Caco-2 (cell line): ENCODE measurements around the gene AMHR2. TPM values are rescaled to one million over a fixed set of nuclear protein-coding genes. Genes with fewer than 3 reads are reported as not detected.

Experiments
- BruUV-seq: library from RNA; stranded (reverse); fragments of 400-500 nt; replicated peaks from 2 replicates; lab custom pipeline; 2021; lab: Mats Ljungman, UMichigan
- CTCF ChIA-PET: fragments of 300-600 bp; sonication (Branson Sonifier 250); formaldehyde crosslinking; loops from one replicate; lab custom pipeline; 2022; ENCODE audit warnings: antibody characterized with exemption; lab: Charles Lee
- POLR2A ChIA-PET: fragments of 300-600 bp; sonication (Branson Sonifier 250); formaldehyde crosslinking; loops from one replicate; lab custom pipeline; 2022; ENCODE audit warnings: antibody characterized with exemption; lab: Charles Lee
- DNase-seq, 2 experiments: peaks; one replicate each; pipeline versions ENCODE4 v3.0.0 to v3.0.0-alpha.2; 2020 to 2022
- H3K27me3 ChIP-seq: replicated peaks from 2 replicates; pipeline ENCODE4 v1.6.0; 2011; ENCODE audit warnings: low read length; ENCODE audit not compliant: control insufficient read depth, insufficient read depth
- H3K36me3 ChIP-seq: 2 replicates; pipeline ENCODE4 v1.5.1; 2011; ENCODE audit warnings: low read length; ENCODE audit not compliant: control insufficient read depth, insufficient read depth
- H3K4me1 ChIP-seq: fragments of 250-450 bp; sonication (Bioruptor Pico); 2 replicates; pipeline ENCODE4 v1.5.1; 2020; ENCODE audit warnings: mild to moderate bottlenecking
- H3K4me3 ChIP-seq: 2 replicates; pipeline ENCODE4 v1.5.1; 2011; ENCODE audit warnings: low read depth, mild to moderate bottlenecking, control low read depth, low read length
- H3K9me3 ChIP-seq: fragments of 250-450 bp; sonication (Bioruptor Pico); 2 replicates; pipeline ENCODE4 v1.5.1; 2020; ENCODE audit warnings: mild to moderate bottlenecking, moderate library complexity
- H3K27ac Mint-ChIP-seq: one replicate; pipeline ENCODE4 v1.8.0; 2022; ENCODE audit warnings: mixed read lengths; ENCODE audit not compliant: unreplicated experiment
- H3K27me3 Mint-ChIP-seq: one replicate; pipeline ENCODE4 v1.8.0; 2022; ENCODE audit warnings: mixed read lengths; ENCODE audit not compliant: insufficient read depth, unreplicated experiment
- H3K36me3 Mint-ChIP-seq: one replicate; pipeline ENCODE4 v1.8.0; 2022; ENCODE audit warnings: mild to moderate bottlenecking, mixed read lengths; ENCODE audit not compliant: insufficient read depth, unreplicated experiment
- H3K4me1 Mint-ChIP-seq: one replicate; pipeline ENCODE4 v1.8.0; 2022; ENCODE audit warnings: low read depth, mixed read lengths; ENCODE audit not compliant: unreplicated experiment
- H3K4me3 Mint-ChIP-seq: one replicate; pipeline ENCODE4 v1.8.0; 2022; ENCODE audit warnings: mild to moderate bottlenecking, moderate library complexity, mixed read lengths; ENCODE audit not compliant: unreplicated experiment
- H3K9me3 Mint-ChIP-seq: one replicate; pipeline ENCODE4 v1.8.0; 2022; ENCODE audit warnings: mixed read lengths; ENCODE audit not compliant: unreplicated experiment
- CTCF ChIP-seq, 2 experiments: fragments of 200-600 bp in 1 of 2; IDR thresholded peaks; 1 replicate in 1 of 2; 2 replicates in 1 of 2; pipeline versions ENCODE4 v1.5.1 to v1.8.0; 2011 to 2022; ENCODE audit warnings: antibody characterized with exemption in 1 of 2, control low read depth in 1 of 2, inconsistent platforms in 1 of 2, low read depth in 1 of 2, low read length in 1 of 2, mild to moderate bottlenecking in 1 of 2, moderate library complexity in 1 of 2; ENCODE audit not compliant: insufficient read depth in 1 of 2, severe bottlenecking in 1 of 2, unreplicated experiment in 1 of 2
- intact Hi-C: fragments of 100-400 bp; cut with micrococcal nuclease; formaldehyde crosslinking; loops from one replicate; pipeline ENCODE4 v1.10.0; 2022; ENCODE audit not compliant: unreplicated experiment
- total RNA-seq: library from RNA; stranded (reverse); gene quantifications from 2 replicates; pipeline ENCODE4 v1.2.3, GENCODE V29; 2022

AMHR2 gene
- total RNA-seq, 1 experiment from 2014 or later: 0.48 TPM

DNA sequence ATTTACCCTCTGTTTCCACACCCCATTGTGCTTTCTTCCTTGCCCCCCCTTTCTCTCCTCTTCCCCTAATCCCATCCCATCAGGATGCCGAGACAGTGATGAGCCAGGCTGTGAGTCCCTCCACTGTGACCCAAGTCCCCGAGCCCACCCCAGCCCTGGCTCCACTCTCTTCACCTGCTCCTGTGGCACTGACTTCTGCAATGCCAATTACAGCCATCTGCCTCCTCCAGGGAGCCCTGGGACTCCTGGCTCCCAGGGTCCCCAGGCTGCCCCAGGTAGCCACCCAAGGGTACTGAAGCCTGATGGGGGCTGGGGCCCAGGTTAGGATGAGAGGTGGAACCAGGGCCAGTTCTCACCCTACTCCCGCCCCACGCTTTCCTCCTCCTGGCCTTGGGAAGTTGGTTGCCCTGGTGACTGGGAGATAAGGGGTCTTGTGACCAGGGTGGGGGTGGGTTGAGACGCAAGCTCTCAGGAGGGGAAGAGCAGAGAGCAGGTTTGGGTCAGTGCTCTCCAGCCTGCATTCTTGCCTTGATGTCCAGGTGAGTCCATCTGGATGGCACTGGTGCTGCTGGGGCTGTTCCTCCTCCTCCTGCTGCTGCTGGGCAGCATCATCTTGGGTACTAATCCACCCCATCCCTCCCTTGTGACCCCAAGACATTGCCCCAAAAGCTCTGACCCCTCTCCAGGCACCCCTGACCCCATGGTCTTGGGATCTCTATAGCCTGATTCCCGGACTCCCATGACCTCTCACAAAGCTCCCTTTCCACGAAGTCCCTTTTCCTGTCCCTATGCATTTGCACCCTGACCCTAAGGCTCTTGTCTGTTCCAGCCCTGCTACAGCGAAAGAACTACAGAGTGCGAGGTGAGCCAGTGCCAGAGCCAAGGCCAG is 1.2 kb downstream of the AMHR2 start:
- CTCF ChIA-PET: interaction anchor here (0.6 to 2.0 kb wide), 5 partner anchors 10 to 103 kb away, joined by 3 to 7 read pairs (median 3); partner anchors contain the start of gene AAAS
- Mint-ChIP-seq H3K27ac (no peak overlapping the region), H3K4me3 (no peak overlapping the region), H3K27me3 (no peaks in the 10 kb centered on the region), H3K9me3 (no peaks in the 10 kb centered on the region), H3K4me1 (peaks cover 24% of the 10 kb centered on the region), H3K36me3 (peaks cover 5% of the 10 kb centered on the region)
- H3K4me3 ChIP-seq: no peak overlapping the region
- no peak for TF ChIP-seq CTCF (IDR thresholded peaks at IDR 0.05; ENCODE audit: insufficient read depth in 1 of 2, low read depth in 1 of 2, low read length in 1 of 2, severe bottlenecking in 1 of 2, unreplicated experiment in 1 of 2)
- intact Hi-C loops: no loop called here
- DNase-seq: no peak
- no peaks in the 10 kb centered on the region for H3K36me3 ChIP-seq
- BruUV-seq: no TSS peak
- H3K4me1 ChIP-seq: peaks cover 15% of the 10 kb centered on the region
- POLR2A ChIA-PET: interaction anchor here (0.6 to 1.1 kb wide), 2 partner anchors 35 to 47 kb away, joined by 3 to 4 read pairs; no protein-coding TSS in a partner anchor
- H3K9me3 ChIP-seq: no peaks in the 10 kb centered on the region
- H3K27me3 ChIP-seq: no peaks in the 10 kb centered on the region

DNA sequence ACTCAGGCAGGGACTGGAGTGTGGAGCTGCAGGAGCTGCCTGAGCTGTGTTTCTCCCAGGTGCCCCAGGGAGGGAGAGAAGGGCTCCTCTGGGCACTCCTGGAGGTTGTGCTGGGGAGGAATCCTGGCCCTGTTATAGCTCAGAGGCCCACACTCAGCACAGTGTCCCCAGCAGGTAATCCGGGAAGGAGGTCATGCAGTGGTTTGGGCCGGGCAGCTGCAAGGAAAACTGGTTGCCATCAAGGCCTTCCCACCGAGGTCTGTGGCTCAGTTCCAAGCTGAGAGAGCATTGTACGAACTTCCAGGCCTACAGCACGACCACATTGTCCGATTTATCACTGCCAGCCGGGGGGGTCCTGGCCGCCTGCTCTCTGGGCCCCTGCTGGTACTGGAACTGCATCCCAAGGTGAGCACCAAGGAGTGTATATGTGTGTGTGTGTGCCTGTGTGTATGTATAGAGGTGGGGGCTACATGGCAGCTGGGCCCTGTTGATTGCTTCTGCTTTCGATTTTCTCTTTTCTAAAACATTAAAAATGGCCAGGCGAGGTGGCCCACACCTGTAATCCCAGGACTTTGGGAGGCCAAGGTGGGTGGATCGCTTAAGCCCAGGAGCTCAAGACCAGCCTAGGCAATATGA is 2.0 kb downstream of the AMHR2 start:
- peaks cover 22% of the 10 kb centered on the region for H3K4me1 Mint-ChIP-seq
- no TSS peak for BruUV-seq
- peaks cover 6% of the 10 kb centered on the region for H3K36me3 Mint-ChIP-seq
- no peaks in the 10 kb centered on the region for H3K27me3 Mint-ChIP-seq
- ChIA-PET POLR2A (interaction anchor here (1.1 kb wide), 1 partner anchor 46 kb away, joined by 4 read pairs; no protein-coding TSS in a partner anchor), CTCF (interaction anchor here (0.6 to 2.0 kb wide), 4 partner anchors 27 to 104 kb away, joined by 3 to 7 read pairs (median 3); partner anchors contain the start of gene AAAS)
- Histone ChIP-seq H3K27me3 (no peaks in the 10 kb centered on the region), H3K4me1 (peaks cover 11% of the 10 kb centered on the region), H3K4me3 (no peak overlapping the region), H3K36me3 (no peaks in the 10 kb centered on the region), H3K9me3 (no peaks in the 10 kb centered on the region)
- no peak overlapping the region for H3K27ac Mint-ChIP-seq
- intact Hi-C loops: no loop called here
- H3K4me3 Mint-ChIP-seq: no peak overlapping the region
- H3K9me3 Mint-ChIP-seq: no peaks in the 10 kb centered on the region
- no peak for TF ChIP-seq CTCF (IDR thresholded peaks at IDR 0.05; ENCODE audit: insufficient read depth in 1 of 2, low read depth in 1 of 2, low read length in 1 of 2, severe bottlenecking in 1 of 2, unreplicated experiment in 1 of 2)
- DNase-seq: no peak

DNA sequence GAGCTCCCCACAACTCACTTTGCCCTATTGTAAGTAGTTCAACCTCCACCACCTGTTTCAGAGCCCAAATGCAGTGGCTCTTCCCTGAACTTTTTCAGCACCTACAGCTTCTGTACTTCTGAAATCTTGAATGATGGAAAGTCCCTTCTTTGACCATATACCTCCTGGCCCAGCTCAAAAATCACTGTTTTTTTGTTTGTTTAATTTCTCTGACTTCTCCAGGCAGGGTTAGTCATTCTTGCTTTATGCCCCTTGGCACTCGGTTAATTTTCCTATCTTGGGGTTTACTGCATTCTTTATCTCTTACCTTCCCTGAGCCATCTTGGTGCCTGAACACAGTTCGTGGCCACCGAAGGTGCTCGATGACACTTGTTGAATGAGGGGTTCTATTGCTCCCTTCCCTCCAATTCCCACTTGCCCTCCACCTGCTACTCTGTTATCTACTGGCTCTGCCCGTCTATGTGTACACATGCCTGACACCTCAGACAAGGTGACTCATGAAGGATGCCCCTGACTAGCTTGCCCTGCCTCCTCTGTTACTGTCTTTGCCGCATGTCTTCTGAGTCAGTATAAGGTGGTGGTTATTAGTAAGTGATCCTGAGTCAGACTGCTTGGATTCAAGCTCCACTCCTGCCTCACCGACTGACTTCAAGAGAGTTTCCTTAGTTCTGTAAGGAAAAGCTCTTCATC is 4.4 kb downstream of the AMHR2 start:
- Histone ChIP-seq H3K4me1 (0 out of 2 replicates have a peak, but pooled peaks cover 3% of the 10 kb centered on the region), H3K4me3 (no peak overlapping the region), H3K36me3 (no peaks in the 10 kb centered on the region), H3K27me3 (no peaks in the 10 kb centered on the region), H3K9me3 (no peaks in the 10 kb centered on the region)
- DNase-seq: peak in 1 of 2 experiments; percentile 41
- no TSS peak for BruUV-seq
- no peaks in the 10 kb centered on the region for H3K9me3 Mint-ChIP-seq
- CTCF ChIA-PET: interaction anchor here (1.0 kb wide), 1 partner anchor 76 kb away, joined by 3 read pairs; no protein-coding TSS in a partner anchor
- H3K27ac Mint-ChIP-seq: no peak overlapping the region
- H3K36me3 Mint-ChIP-seq: peaks cover 4% of the 10 kb centered on the region
- H3K4me1 Mint-ChIP-seq: peaks cover 17% of the 10 kb centered on the region
- no peak overlapping the region for H3K4me3 Mint-ChIP-seq
- POLR2A ChIA-PET: no interaction called here
- TF ChIP-seq CTCF (IDR thresholded peaks at IDR 0.05; ENCODE audit: insufficient read depth in 1 of 2, low read depth in 1 of 2, low read length in 1 of 2, severe bottlenecking in 1 of 2, unreplicated experiment in 1 of 2): no peak
- intact Hi-C loops: no loop called here
- no peaks in the 10 kb centered on the region for H3K27me3 Mint-ChIP-seq
